Mammary epithelial cell (primary cell): ENCODE data around the gene STK32C.

ENCODE experiments used
- EZH2 ChIP-seq: IDR thresholded peaks from 2 replicates; pipeline ENCODE4 v1.6.1; 2012; ENCODE audit warnings: low read length, inconsistent platforms, borderline replicate concordance
- TF ChIP-seq, protein P1 (sequence below), 2 donors: IDR thresholded peaks in 1 of 2; conservative IDR thresholded peaks in 1 of 2; 2 replicates each; pipeline ENCODE4 v1.5.1; 2011 to 2012; ENCODE audit warnings: inconsistent platforms in 2 of 2, low read length in 2 of 2, mild to moderate bottlenecking in 2 of 2, control low read depth in 1 of 2, low read depth in 1 of 2; ENCODE audit not compliant: insufficient read depth in 1 of 2; ENCODE audit errors: extremely low read depth in 1 of 2

DNA sequence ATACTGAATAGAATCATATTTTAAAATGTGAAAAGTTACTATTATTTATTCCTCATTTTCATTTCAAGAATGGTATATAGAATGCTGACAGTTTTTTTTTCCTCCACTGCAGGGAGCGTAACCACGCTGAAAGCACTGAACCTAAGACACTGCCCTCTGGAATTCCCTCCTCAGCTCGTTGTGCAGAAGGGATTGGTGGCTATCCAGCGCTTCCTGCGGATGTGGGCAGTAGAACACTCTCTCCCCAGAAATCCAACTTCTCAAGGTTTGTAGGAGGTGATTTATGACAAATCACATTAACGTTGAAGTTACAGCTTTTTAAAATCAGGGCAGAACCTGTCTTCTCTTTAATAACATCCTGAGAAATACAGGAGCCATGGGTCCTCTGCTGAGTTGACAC lies 36.6 kb upstream of the STK32C start:
- no peak for TF ChIP-seq EZH2
- TF ChIP-seq, protein P1, sequence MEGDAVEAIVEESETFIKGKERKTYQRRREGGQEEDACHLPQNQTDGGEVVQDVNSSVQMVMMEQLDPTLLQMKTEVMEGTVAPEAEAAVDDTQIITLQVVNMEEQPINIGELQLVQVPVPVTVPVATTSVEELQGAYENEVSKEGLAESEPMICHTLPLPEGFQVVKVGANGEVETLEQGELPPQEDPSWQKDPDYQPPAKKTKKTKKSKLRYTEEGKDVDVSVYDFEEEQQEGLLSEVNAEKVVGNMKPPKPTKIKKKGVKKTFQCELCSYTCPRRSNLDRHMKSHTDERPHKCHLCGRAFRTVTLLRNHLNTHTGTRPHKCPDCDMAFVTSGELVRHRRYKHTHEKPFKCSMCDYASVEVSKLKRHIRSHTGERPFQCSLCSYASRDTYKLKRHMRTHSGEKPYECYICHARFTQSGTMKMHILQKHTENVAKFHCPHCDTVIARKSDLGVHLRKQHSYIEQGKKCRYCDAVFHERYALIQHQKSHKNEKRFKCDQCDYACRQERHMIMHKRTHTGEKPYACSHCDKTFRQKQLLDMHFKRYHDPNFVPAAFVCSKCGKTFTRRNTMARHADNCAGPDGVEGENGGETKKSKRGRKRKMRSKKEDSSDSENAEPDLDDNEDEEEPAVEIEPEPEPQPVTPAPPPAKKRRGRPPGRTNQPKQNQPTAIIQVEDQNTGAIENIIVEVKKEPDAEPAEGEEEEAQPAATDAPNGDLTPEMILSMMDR (conservative IDR thresholded peaks at IDR 0.05 in 1 of 2, IDR thresholded peaks at IDR 0.05 in 1 of 2; ENCODE audit: extremely low read depth in 1 of 2, insufficient read depth in 1 of 2, low read depth in 1 of 2, low read length in 2 of 2): no peak
